SK-N-SH (cell line): Measurements from ENCODE around the gene PLCH1. TPM values are rescaled to one million over a fixed set of nuclear protein-coding genes. Genes with fewer than 3 reads are reported as not detected.

Experiments
- CTCF ChIA-PET: fragments of 300-600, 350-600 bp; formaldehyde crosslinking; extraction: SDS; loops from one replicate; lab custom pipeline; 2021; lab: Yijun Ruan, JAX
- POLR2A ChIA-PET: fragments of 350-600 bp; sonication (Branson Sonifier 250); formaldehyde crosslinking; extraction: SDS; loops from one replicate; lab custom pipeline; 2020; ENCODE audit warnings: antibody characterized with exemption, inconsistent platforms; lab: Yijun Ruan, JAX
- DNase-seq: peaks from one replicate; pipeline ENCODE4 v3.0.0; 2012
- H2AFZ ChIP-seq: fragments of 200-600 bp; sonication (generic); 2 replicates; pipeline ENCODE4 v1.8.1; 2016; ENCODE audit warnings: antibody characterized with exemption, mild to moderate bottlenecking, low read depth
- H3F3A ChIP-seq: fragments of 200-600 bp; sonication (generic); replicated peaks from 2 replicates; pipeline ENCODE3; 2016; ENCODE audit warnings: antibody characterized with exemption, mild to moderate bottlenecking; ENCODE audit not compliant: insufficient read depth
- H3K27ac ChIP-seq, 2 experiments: fragments of 200-500 bp in 1 of 2; fragments of 200-600 bp in 1 of 2; sonication (Bioruptor generic) in 1 of 2; sonication (generic), shearing (Covaris generic) in 1 of 2; 2 replicates each; pipeline versions ENCODE4 v1.5.1 to v1.6.1; 2014 to 2016; ENCODE audit warnings: low read depth in 2 of 2, inconsistent platforms in 1 of 2, low read length in 1 of 2, mild to moderate bottlenecking in 1 of 2, mixed read lengths in 1 of 2
- H3K27me3 ChIP-seq: fragments of 200-600 bp; sonication (generic), shearing (Covaris generic); 2 replicates; pipeline ENCODE4 v1.6.1; 2016; ENCODE audit warnings: mixed run types; ENCODE audit not compliant: insufficient read depth
- H3K36me3 ChIP-seq, 2 experiments: fragments of 200-500 bp in 1 of 2; fragments of 200-600 bp in 1 of 2; sonication (Bioruptor generic) in 1 of 2; sonication (generic) in 1 of 2; replicated peaks in 1 of 2; 2 replicates each; pipeline versions ENCODE3 to v1.5.1; 2014 to 2016; ENCODE audit warnings: low read length in 1 of 2, mild to moderate bottlenecking in 1 of 2; ENCODE audit not compliant: insufficient read depth in 2 of 2, control insufficient read depth in 1 of 2
- H3K4me1 ChIP-seq, 2 experiments: fragments of 200-500 bp in 1 of 2; fragments of 200-600 bp in 1 of 2; sonication (Bioruptor generic) in 1 of 2; sonication (generic), shearing (Covaris generic) in 1 of 2; 2 replicates each; pipeline versions ENCODE4 v1.5.1 to v1.6.1; 2014 to 2016; ENCODE audit warnings: low read depth in 1 of 2, low read length in 1 of 2, mixed run types in 1 of 2; ENCODE audit not compliant: insufficient read depth in 2 of 2, control insufficient read depth in 1 of 2
- H3K4me2 ChIP-seq: fragments of 200-600 bp; sonication (generic), shearing (Covaris generic); 2 replicates; pipeline ENCODE4 v1.6.1; 2017; ENCODE audit warnings: mixed run types
- H3K4me3 ChIP-seq, 2 experiments: fragments of 200-500 bp in 1 of 2; fragments of 200-600 bp in 1 of 2; sonication (Bioruptor generic) in 1 of 2; sonication (generic), shearing (Covaris generic) in 1 of 2; 2 replicates each; pipeline versions ENCODE4 v1.5.1 to v1.8.1; 2014 to 2016; ENCODE audit warnings: low read depth in 2 of 2, inconsistent platforms in 1 of 2, low read length in 1 of 2, mild to moderate bottlenecking in 1 of 2, mixed read lengths in 1 of 2, moderate library complexity in 1 of 2
- H3K79me2 ChIP-seq: fragments of 200-600 bp; sonication (generic); 2 replicates; pipeline ENCODE4 v1.8.1; 2017; ENCODE audit warnings: mild to moderate bottlenecking; ENCODE audit not compliant: insufficient read depth
- H3K9ac ChIP-seq: fragments of 200-600 bp; sonication (generic); 2 replicates; pipeline ENCODE4 v1.6.1; 2017; ENCODE audit warnings: mixed run types
- H3K9me2 ChIP-seq: fragments of 200-600 bp; sonication (generic); 2 replicates; pipeline ENCODE4 v1.6.1; 2017; ENCODE audit warnings: mixed run types
- H3K9me3 ChIP-seq: fragments of 200-600 bp; sonication (generic); 2 replicates; pipeline ENCODE4 v1.6.1; 2017; ENCODE audit warnings: mixed run types, mild to moderate bottlenecking, moderate library complexity
- H4K20me1 ChIP-seq: fragments of 200-600 bp; sonication (generic); 2 replicates; pipeline ENCODE4 v1.6.1; 2017; ENCODE audit warnings: mild to moderate bottlenecking, mixed run types; ENCODE audit not compliant: insufficient read depth
- EZH2phosphoT487 ChIP-seq: fragments of 200-600 bp; sonication (generic); IDR thresholded peaks from 2 replicates; pipeline ENCODE4 v1.6.1; 2017; ENCODE audit warnings: low read depth, mixed run types, mild to moderate bottlenecking, antibody characterized with exemption, moderate library complexity, borderline replicate concordance
- FOXJ3 ChIP-seq: sonication (generic); formaldehyde crosslinking; IDR thresholded peaks from 2 replicates; pipeline ENCODE4 v1.5.1; 2020; ENCODE audit warnings: mild to moderate bottlenecking, missing genetic modification reagents
- PBX3 ChIP-seq: IDR thresholded peaks from 2 replicates; pipeline ENCODE4; 2012
- RAD21 ChIP-seq: IDR thresholded peaks from 2 replicates; pipeline ENCODE4 v1.6.1; 2012; ENCODE audit warnings: mild to moderate bottlenecking, low read length
- RCOR1 ChIP-seq: fragments of 150-350 bp; IDR thresholded peaks from 2 replicates; pipeline ENCODE4 v1.6.1; 2017; ENCODE audit warnings: antibody characterized with exemption, low read length
- RFX5 ChIP-seq: IDR thresholded peaks from 2 replicates; pipeline ENCODE4 v1.6.1; 2012; ENCODE audit warnings: mild to moderate bottlenecking, improper control_type of control experiment, low read length
- TAF1 ChIP-seq: IDR thresholded peaks from 2 replicates; pipeline ENCODE4 v1.6.1; 2012; ENCODE audit warnings: low read depth, mild to moderate bottlenecking, low read length, moderate library complexity, borderline replicate concordance
- TCF12 ChIP-seq: IDR thresholded peaks from 2 replicates; pipeline ENCODE4 v1.4.0; 2012
- WGBS: methylation state at CpG from one replicate; pipeline ENCODE4 v1.1.6; 2017; ENCODE audit warnings: low lambda C conversion rate; 5-methylcytosine and 5-hydroxymethylcytosine counted together
- polyA plus RNA-seq, 3 experiments: library from polyadenylated mRNA; depleted of rRNA; stranded (reverse); fragments of >200 nt; gene quantifications; 2 replicates each; pipeline ENCODE4 v1.2.3, GENCODE V29; 2012
- TF ChIP-seq, protein P1 (sequence below): IDR thresholded peaks from 2 replicates; pipeline ENCODE4 v1.4.0; 2012; ENCODE audit warnings: low read depth, borderline replicate concordance
- TF ChIP-seq, protein P2 (sequence below): fragments of 150-350 bp; IDR thresholded peaks from 2 replicates; pipeline ENCODE4 v1.6.1; 2017; ENCODE audit warnings: antibody characterized with exemption, low read length, low read depth, borderline replicate concordance

The PLCH1 gene
- polyA plus RNA-seq, 1 of the 3 experiments (the other 2 are of a cell fraction), result 0.26 TPM

DNA sequence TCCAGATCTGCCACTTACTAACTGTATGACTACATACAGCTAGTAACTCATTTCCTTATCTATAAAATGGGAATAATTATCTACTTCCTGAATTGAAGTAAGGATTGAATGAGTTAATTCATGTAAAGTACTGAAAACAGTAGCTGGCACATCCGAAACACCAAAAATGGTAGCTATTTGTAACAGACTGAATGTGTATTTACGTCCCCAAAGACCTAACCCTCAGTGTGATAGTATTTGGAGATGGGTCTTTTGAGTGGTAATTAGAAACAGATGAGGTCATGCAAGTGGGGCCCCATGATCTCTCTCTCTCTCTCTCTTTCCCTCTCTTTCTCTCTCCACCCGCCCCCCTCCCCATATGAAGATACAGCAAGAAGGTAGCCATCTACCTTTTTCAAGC, 146.2 kb downstream of the PLCH1 start:
- H3K9ac ChIP-seq, result no peak overlapping the region
- H3K4me3 ChIP-seq, result no peak overlapping the region
- H2AFZ ChIP-seq, result no peak overlapping the region
- no peaks in the 10 kb centered on the region for H3K9me2 ChIP-seq
- TF ChIP-seq, protein P1, sequence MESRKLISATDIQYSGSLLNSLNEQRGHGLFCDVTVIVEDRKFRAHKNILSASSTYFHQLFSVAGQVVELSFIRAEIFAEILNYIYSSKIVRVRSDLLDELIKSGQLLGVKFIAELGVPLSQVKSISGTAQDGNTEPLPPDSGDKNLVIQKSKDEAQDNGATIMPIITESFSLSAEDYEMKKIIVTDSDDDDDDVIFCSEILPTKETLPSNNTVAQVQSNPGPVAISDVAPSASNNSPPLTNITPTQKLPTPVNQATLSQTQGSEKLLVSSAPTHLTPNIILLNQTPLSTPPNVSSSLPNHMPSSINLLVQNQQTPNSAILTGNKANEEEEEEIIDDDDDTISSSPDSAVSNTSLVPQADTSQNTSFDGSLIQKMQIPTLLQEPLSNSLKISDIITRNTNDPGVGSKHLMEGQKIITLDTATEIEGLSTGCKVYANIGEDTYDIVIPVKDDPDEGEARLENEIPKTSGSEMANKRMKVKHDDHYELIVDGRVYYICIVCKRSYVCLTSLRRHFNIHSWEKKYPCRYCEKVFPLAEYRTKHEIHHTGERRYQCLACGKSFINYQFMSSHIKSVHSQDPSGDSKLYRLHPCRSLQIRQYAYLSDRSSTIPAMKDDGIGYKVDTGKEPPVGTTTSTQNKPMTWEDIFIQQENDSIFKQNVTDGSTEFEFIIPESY, result no peak
- TF ChIP-seq TAF1 (no peak), RCOR1 (no peak), PBX3 (no peak), EZH2phosphoT487 (no peak), RFX5 (no peak), RAD21 (no peak), FOXJ3 (CRISPR knock-in tag) (no peak)
- TF ChIP-seq, protein P2, sequence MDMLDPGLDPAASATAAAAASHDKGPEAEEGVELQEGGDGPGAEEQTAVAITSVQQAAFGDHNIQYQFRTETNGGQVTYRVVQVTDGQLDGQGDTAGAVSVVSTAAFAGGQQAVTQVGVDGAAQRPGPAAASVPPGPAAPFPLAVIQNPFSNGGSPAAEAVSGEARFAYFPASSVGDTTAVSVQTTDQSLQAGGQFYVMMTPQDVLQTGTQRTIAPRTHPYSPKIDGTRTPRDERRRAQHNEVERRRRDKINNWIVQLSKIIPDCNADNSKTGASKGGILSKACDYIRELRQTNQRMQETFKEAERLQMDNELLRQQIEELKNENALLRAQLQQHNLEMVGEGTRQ, result no peak
- no peaks in the 10 kb centered on the region for H3F3A ChIP-seq
- H3K9me3 ChIP-seq, result no peaks in the 10 kb centered on the region
- no peaks in the 10 kb centered on the region for H3K36me3 ChIP-seq
- no peak overlapping the region for H3K27ac ChIP-seq
- ChIA-PET POLR2A (no interaction called here), CTCF (interaction anchor here (0.7 kb wide), 1 partner anchor 115 kb away, joined by 3 read pairs; no protein-coding TSS in a partner anchor)
- H3K79me2 ChIP-seq, result no peaks in the 10 kb centered on the region
- no peak for DNase-seq
- H3K4me1 ChIP-seq, result peaks cover 0 to 6% of the 10 kb centered on the region in 2 experiments; a peak in 1 of 4 replicates
- no peak overlapping the region for H3K4me2 ChIP-seq
- 72% methylated on average over 3 of the region's 3 CpGs for WGBS
- H3K27me3 ChIP-seq, result no peaks in the 10 kb centered on the region
- no peaks in the 10 kb centered on the region for H4K20me1 ChIP-seq

- Histone ChIP-seq H3K27me3 (no peaks in the 10 kb centered on the region), H3K9me2 (no peaks in the 10 kb centered on the region), H3K4me2 (no peak overlapping the region), H3K4me1 (peaks cover 0 to 6% of the 10 kb centered on the region in 2 experiments; a peak in 1 of 4 replicates), H3F3A (no peaks in the 10 kb centered on the region), H3K9me3 (no peaks in the 10 kb centered on the region), H4K20me1 (no peaks in the 10 kb centered on the region), H3K4me3 (no peak overlapping the region), H3K79me2 (no peaks in the 10 kb centered on the region), H3K36me3 (no peaks in the 10 kb centered on the region), H2AFZ (no peak overlapping the region), H3K27ac (no peak overlapping the region), H3K9ac (no peak overlapping the region)
- DNase-seq, result no peak
- no peak for TF ChIP-seq TCF12
- CTCF ChIA-PET, result no interaction called here
- POLR2A ChIA-PET, result no interaction called here
These were observed 148.3 kb downstream of the PLCH1 start for GRCh38 chr3:155596615-155597014.
